Measurements from ENCODE around the gene PPL. TPM values are rescaled to one million over a fixed set of nuclear protein-coding genes. Genes with fewer than 3 reads are reported as not detected.

Gene PPL
- total RNA-seq (2021) (28.5 to 29.6 TPM (median 28.7 TPM) in 3 replicates), Bru-seq, nascent RNA (percentile 64 among the genes with signal in this experiment)
- long read RNA-seq, experiment 1, full-length matches to known transcripts, result 28 of 75 reads
- long read RNA-seq, experiment 1, partial matches to known transcripts, result 19 of 75 reads
- long read RNA-seq, experiment 1, other reads (novel, unspliced or antisense), result 28 of 75 reads
- long read RNA-seq, experiment 2, full-length matches to known transcripts, result 2 of 44 reads
- long read RNA-seq, experiment 2, partial matches to known transcripts, result 2 of 44 reads
- long read RNA-seq, experiment 2, other reads (novel, unspliced or antisense), result 40 of 44 reads
- long read RNA-seq, experiment 3, result 0 reads

- no peaks in the 10 kb centered on the region for H3K36me3 Mint-ChIP-seq
- DNase-seq (ENCODE audit: low spot score), result peak; percentile 99
- no peaks in the 10 kb centered on the region for H3K9me3 Mint-ChIP-seq
- peaks cover 15% of the 10 kb centered on the region for H3K4me1 Mint-ChIP-seq
- ChIA-PET CTCF (interaction anchor here (0.7 to 2.9 kb wide), 17 partner anchors 11 to 320 kb away, joined by 3 to 22 read pairs (median 5); partner anchors contain the start of genes DNAAF8 and SEC14L5), POLR2A (interaction anchor here (1.0 to 1.7 kb wide), 3 partner anchors 10 to 54 kb away, joined by 3 to 4 read pairs (median 3); no protein-coding TSS in a partner anchor)
- H3K4me3 Mint-ChIP-seq, result peak within 1 kb of the TSS; percentile 89
- H3K27me3 Mint-ChIP-seq (ENCODE audit: low read depth), result peaks cover 6% of the 10 kb centered on the region
- peak; percentile 92 for ATAC-seq
- H3K27ac Mint-ChIP-seq, result peak within 1 kb of the TSS; percentile 80
- TF ChIP-seq CREB1 (CRISPR knock-in tag; IDR thresholded peaks at IDR 0.05) (no peak), E2F4 (CRISPR knock-in tag; IDR thresholded peaks at IDR 0.05; ENCODE audit: borderline replicate concordance, low read depth) (no peak), ZBTB21 (CRISPR knock-in tag; IDR thresholded peaks at IDR 0.05; ENCODE audit: borderline replicate concordance) (no peak), E2F5 (CRISPR knock-in tag; IDR thresholded peaks at IDR 0.05) (0 out of 2 replicates have a peak, but pooled peaks have one; percentile 56), FOXP1 (CRISPR knock-in tag; IDR thresholded peaks at IDR 0.05; ENCODE audit: borderline replicate concordance) (no peak; the same call in 1 of the 2 replicates), ZMAT4 (CRISPR knock-in tag; IDR thresholded peaks at IDR 0.05) (no peak), ELF4 (CRISPR knock-in tag; IDR thresholded peaks at IDR 0.05; ENCODE audit: low read depth) (no peak), NR3C1 (CRISPR knock-in tag; conservative IDR thresholded peaks at IDR 0.05; ENCODE audit: low read depth) (0 out of 2 replicates have a peak, but pooled peaks have one; percentile 25), ZBTB43 (CRISPR knock-in tag; IDR thresholded peaks at IDR 0.05) (no peak), EMX1 (CRISPR knock-in tag; IDR thresholded peaks at IDR 0.05) (no peak), ATF1 (CRISPR knock-in tag; IDR thresholded peaks at IDR 0.05) (no peak), MYBL2 (CRISPR knock-in tag; IDR thresholded peaks at IDR 0.05) (no peak), SOX15 (CRISPR knock-in tag; IDR thresholded peaks at IDR 0.05) (no peak), TCF7 (CRISPR knock-in tag; IDR thresholded peaks at IDR 0.05; ENCODE audit: low read depth) (no peak), CBFB (CRISPR knock-in tag; IDR thresholded peaks at IDR 0.05; ENCODE audit: low read depth) (0 out of 2 replicates have a peak, but pooled peaks have one; percentile 60), ESRRA (CRISPR knock-in tag; IDR thresholded peaks at IDR 0.05; ENCODE audit: borderline replicate concordance) (no peak), SP1 (CRISPR knock-in tag; conservative IDR thresholded peaks at IDR 0.05) (peak; percentile 73; the same call in 1 of the 2 replicates), ZNF281 (CRISPR knock-in tag; IDR thresholded peaks at IDR 0.05) (peak; percentile 14; the same call in 1 of the 2 replicates), ETV6 (CRISPR knock-in tag; IDR thresholded peaks at IDR 0.05) (0 out of 2 replicates have a peak, but pooled peaks have one; percentile 45), ARID4B (CRISPR knock-in tag; IDR thresholded peaks at IDR 0.05; ENCODE audit: borderline replicate concordance) (no peak)
- TF ChIP-seq, protein P1, sequence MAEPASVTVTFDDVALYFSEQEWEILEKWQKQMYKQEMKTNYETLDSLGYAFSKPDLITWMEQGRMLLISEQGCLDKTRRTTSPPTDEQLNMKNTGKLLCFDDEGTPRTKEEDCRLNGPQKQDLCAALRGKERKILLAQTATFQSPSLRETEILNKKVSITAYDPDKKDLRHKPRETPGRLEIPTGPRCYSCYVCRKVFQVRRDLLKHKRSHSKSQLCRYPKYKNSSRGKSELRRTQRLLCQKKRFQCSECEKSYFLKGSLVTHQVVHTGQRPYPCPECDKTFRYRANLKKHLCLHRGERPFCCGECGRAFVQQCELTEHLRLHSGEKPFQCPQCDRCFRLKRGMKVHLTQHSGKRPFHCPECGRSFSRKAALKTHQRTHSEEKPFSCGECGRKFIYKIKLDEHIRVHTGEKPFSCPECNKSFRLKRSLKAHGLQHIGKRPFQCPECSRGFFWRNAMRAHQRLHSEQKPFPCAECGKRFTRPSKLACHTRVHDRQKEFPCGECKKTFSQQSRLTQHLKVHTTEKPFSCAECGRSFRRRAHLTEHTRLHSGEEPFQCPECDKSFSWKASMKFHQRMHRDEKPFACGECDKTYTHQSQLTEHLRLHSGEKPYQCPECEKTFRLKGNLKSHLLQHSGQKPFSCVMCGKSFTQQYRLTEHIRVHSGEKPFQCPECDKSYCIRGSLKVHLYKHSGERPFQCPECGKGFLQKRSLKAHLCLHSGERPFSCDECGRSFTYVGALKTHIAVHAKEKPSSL (CRISPR knock-in tag; conservative IDR thresholded peaks at IDR 0.05), result no peak
Measured at GRCh38 chr16:4936991-4937781, at the start of gene PPL. TSS of gene PPL (minus strand) at chr16:4937148. CDS start at chr16:4937045, 103 bp downstream.
